GM12874 (cell line): ENCODE results near the gene ASTN2.

Experiments
- TF ChIP-seq, protein P1 (sequence below): IDR thresholded peaks from 2 replicates; pipeline ENCODE4 v1.5.1; 2011; ENCODE audit warnings: low read depth, mild to moderate bottlenecking, control low read depth, low read length, moderate library complexity; ENCODE audit not compliant: insufficient read depth

ASTN2 gene

DNA sequence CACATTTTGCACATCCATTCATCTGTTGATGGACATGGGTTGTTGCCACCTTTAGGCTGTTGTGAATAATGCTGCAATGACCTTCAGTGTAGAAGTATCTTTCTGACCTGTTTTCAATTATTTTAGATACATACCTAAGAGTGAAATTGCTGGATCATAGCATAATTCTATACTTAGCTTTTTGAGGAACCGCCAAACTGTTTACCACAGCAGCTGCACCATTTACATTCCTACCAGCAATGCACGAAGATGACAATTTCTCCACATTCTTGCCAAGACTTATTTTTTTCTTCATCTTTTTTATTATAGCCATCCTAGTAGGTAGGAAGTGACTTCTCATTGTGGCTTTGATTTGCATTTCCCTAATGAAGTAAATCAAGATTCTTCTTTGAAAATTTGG lies 36.5 kb upstream of the ASTN2 start:
- TF ChIP-seq, protein P1, sequence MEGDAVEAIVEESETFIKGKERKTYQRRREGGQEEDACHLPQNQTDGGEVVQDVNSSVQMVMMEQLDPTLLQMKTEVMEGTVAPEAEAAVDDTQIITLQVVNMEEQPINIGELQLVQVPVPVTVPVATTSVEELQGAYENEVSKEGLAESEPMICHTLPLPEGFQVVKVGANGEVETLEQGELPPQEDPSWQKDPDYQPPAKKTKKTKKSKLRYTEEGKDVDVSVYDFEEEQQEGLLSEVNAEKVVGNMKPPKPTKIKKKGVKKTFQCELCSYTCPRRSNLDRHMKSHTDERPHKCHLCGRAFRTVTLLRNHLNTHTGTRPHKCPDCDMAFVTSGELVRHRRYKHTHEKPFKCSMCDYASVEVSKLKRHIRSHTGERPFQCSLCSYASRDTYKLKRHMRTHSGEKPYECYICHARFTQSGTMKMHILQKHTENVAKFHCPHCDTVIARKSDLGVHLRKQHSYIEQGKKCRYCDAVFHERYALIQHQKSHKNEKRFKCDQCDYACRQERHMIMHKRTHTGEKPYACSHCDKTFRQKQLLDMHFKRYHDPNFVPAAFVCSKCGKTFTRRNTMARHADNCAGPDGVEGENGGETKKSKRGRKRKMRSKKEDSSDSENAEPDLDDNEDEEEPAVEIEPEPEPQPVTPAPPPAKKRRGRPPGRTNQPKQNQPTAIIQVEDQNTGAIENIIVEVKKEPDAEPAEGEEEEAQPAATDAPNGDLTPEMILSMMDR = no peak

DNA sequence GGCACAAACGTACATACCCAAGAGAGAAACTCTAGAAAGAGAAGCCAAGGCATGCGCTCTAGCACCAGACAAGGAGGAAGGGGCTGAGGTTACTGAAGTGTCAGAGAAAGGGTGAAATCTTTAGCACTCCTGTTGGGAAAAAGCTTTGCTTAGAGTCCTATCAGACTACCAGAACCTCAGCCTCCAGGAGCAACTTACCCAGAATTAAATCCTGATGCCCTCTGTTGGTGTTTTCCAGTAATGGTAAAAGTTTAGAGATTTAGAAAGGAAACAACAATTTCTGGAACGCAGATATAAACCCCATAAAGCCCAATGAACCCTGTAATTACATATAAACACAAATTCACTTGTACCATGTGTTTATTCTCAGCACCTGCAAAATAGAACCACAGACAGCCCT lies 33.2 kb upstream of the ASTN2 start:
- TF ChIP-seq, protein P1 = no peak

DNA sequence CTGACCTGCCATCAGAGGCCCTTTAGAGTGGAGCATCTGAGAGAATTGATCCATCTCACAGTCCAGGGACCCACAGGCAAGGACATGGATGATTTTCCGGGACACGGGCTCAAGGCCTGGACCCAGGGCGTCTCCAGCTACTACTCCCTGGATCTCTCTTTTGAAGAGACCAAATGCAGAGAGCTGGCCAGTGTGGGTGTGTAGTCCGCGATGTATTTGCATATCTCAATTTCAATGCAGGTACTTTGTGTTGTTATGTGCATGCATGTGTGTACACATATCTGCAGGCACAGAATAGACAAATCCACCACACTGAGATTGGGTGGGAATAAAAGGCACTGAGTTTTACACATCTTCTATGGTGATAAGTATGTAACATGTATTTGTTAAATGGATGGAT lies 30.8 kb upstream of the ASTN2 start:
- TF ChIP-seq, protein P1 = no peak

DNA sequence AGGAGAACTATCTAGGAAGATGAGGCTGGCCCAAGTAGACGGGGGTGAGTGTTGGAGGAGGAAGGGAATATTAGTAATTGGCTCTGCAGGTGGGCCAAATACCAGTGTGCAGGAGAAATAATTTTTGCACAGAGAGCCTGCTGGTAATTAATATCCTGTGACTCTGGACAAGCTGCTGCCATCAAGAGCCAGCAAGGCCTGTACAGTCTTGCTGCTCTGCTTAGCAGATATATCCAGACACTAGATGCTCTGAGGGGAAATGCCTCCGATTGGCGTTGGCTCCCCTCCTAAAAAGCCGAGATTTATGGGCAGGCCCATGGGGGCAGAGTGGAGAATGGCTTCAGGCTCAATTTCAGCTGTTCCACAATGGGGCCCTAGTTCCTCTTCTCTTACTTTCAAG lies 29.6 kb upstream of the ASTN2 start:
- TF ChIP-seq, protein P1 = no peak

DNA sequence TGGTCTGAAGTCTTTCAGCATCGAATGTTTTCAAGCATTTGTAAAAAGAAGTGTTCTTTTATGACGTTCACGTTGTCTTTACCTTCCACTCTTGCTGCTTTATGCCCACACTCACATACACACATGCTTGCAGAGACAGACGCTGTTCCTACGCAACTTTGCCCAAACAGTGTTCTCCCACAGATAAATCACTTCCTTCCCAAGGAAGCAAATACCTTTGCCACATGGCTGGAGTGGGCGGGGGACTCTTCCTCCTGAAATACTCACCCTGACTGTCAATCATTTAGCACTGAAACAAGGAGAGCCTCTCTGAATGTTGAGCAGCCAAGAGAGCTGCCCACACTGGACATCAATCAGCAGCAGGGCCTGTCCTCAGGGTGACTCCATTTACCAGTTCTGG lies 22.4 kb upstream of the ASTN2 start:
- TF ChIP-seq, protein P1 = no peak

DNA sequence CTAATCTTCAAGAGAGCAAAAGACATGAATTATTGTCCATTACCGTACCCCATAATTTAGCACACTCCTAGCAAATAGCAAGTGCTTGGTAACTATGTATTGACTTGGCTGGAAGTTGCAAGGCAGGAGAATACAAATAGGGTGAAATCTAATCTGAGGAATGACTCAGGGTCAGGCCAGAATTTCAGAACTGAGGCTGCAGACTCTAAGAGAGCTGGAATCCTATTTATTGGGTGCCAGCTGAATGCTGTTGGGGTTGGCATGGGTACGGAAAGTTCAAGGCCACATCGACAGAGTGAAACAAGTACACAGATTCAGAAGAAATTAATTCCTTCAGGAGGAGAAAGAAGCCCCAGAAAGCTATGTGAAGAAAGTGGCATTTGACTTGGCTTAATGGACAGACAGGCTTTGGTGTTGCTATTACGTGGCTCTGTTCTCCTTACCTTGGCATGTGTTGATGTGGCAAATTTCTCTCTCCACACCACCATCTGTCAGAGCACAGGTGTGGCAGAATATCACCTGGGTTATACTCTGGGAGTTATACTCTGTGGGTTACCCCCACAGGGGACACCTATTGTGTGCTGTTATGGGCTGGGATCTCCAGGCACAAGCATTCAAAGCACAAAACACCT lies 20.9 kb upstream of the ASTN2 start:
- TF ChIP-seq, protein P1 = no peak

DNA sequence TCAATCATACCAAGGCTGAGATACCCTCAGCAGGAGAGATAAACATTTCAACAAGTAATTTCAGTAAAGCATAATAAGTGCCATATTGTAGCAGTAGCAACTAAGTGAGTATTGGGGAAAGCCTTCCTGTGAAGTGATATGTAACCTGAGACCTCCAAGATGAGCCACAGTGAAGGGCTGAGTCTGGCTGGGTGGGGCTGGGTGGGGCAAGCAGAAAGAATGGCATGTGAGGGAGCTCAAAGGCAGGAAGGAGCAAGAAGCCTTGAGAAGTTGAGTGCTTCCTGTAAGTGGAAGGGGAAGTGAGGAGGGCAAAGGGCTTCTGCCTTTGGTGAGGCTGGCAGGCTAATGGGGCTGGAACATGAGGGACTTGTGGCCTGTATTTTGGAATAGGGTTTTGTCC lies 19.7 kb upstream of the ASTN2 start:
- TF ChIP-seq, protein P1 = no peak
